Type B pancreatic cell (in vitro differentiated cells): ENCODE data around the gene GRIA4. TPM values are rescaled to one million over a fixed set of nuclear protein-coding genes. Genes with fewer than 3 reads are reported as not detected.

ENCODE experiments used
- DNase-seq: peaks from one replicate; pipeline ENCODE4 v3.0.0; 2021; ENCODE audit warnings: mixed read lengths; ENCODE audit not compliant: unreplicated experiment; ENCODE audit errors: extremely low spot score
- H3K27ac Mint-ChIP-seq: 2 replicates; pipeline ENCODE4 v1.8.0; 2021; ENCODE audit warnings: mild to moderate bottlenecking, mixed read lengths
- H3K27me3 Mint-ChIP-seq: 2 replicates; pipeline ENCODE4 v1.8.0; 2021; ENCODE audit warnings: mixed read lengths
- H3K36me3 Mint-ChIP-seq: 2 replicates; pipeline ENCODE4 v1.8.0; 2021; ENCODE audit warnings: mixed read lengths
- H3K4me1 Mint-ChIP-seq: one replicate; pipeline ENCODE4 v1.8.0; 2021; ENCODE audit warnings: mixed read lengths; ENCODE audit not compliant: unreplicated experiment
- H3K4me3 Mint-ChIP-seq: 2 replicates; pipeline ENCODE4 v1.8.0; 2021; ENCODE audit warnings: mild to moderate bottlenecking, mixed read lengths
- H3K9me3 Mint-ChIP-seq: 2 replicates; pipeline ENCODE4 v1.8.0; 2021; ENCODE audit warnings: mixed read lengths
- CTCF ChIP-seq: fragments of 200-600 bp; sonication (generic); conservative IDR thresholded peaks from 2 replicates; pipeline ENCODE4 v1.5.0; 2021; ENCODE audit warnings: antibody characterized with exemption, mild to moderate bottlenecking
- total RNA-seq: library from RNA; stranded (reverse); gene quantifications from 2 replicates; pipeline ENCODE4 v1.2.1, GENCODE V29; 2021; ENCODE audit warnings: low replicate concordance

The GRIA4 gene
- total RNA-seq, 1 donor from 2014 or later: 26.7 TPM

- Mint-ChIP-seq H3K4me3 (no peak overlapping the region), H3K27me3 (peaks cover 3% of the 10 kb centered on the region), H3K4me1 (peaks cover 10% of the 10 kb centered on the region), H3K27ac (no peak overlapping the region), H3K36me3 (no peaks in the 10 kb centered on the region), H3K9me3 (no peaks in the 10 kb centered on the region)
- TF ChIP-seq CTCF: no peak
- DNase-seq: no peak
Measured at GRCh38 chr11:105857728-105858127, 247.9 kb downstream of the GRIA4 start.

GRCh38 chr11:105858841-105859240, 249.0 kb downstream of the GRIA4 start:
- Mint-ChIP-seq H3K4me1 (peaks cover 13% of the 10 kb centered on the region), H3K27me3 (peaks cover 3% of the 10 kb centered on the region), H3K27ac (no peak overlapping the region), H3K9me3 (no peaks in the 10 kb centered on the region), H3K36me3 (no peaks in the 10 kb centered on the region), H3K4me3 (no peak overlapping the region)
- DNase-seq: no peak
- TF ChIP-seq CTCF: no peak

- Mint-ChIP-seq H3K4me3 (no peak overlapping the region), H3K36me3 (no peaks in the 10 kb centered on the region), H3K27me3 (peaks cover 3% of the 10 kb centered on the region), H3K9me3 (no peaks in the 10 kb centered on the region), H3K27ac (no peak overlapping the region), H3K4me1 (peaks cover 13% of the 10 kb centered on the region)
- TF ChIP-seq CTCF: no peak
- no peak for DNase-seq
Measured at GRCh38 chr11:105860105-105860504, 250.2 kb downstream of the GRIA4 start.

GRCh38 chr11:105861225-105861624, 251.4 kb downstream of the GRIA4 start:
- Mint-ChIP-seq H3K27me3 (peaks cover 3% of the 10 kb centered on the region), H3K36me3 (no peaks in the 10 kb centered on the region), H3K4me1 (peaks cover 13% of the 10 kb centered on the region), H3K9me3 (no peaks in the 10 kb centered on the region), H3K27ac (no peak overlapping the region), H3K4me3 (no peak overlapping the region)
- DNase-seq: no peak
- no peak for TF ChIP-seq CTCF

GRCh38 chr11:105862736-105863367, 253.0 kb downstream of the GRIA4 start:
- TF ChIP-seq CTCF: peak; percentile 89
- no peaks in the 10 kb centered on the region for H3K9me3 Mint-ChIP-seq
- H3K27me3 Mint-ChIP-seq: peaks cover 3% of the 10 kb centered on the region
- no peak overlapping the region for H3K4me3 Mint-ChIP-seq
- no peaks in the 10 kb centered on the region for H3K36me3 Mint-ChIP-seq
- no peak overlapping the region for H3K27ac Mint-ChIP-seq
- no peak for DNase-seq
- H3K4me1 Mint-ChIP-seq: peaks cover 5% of the 10 kb centered on the region
